Progenitor cell of endocrine pancreas (in vitro differentiated cells): ENCODE measurements around the gene EYS. TPM values are rescaled to one million over a fixed set of nuclear protein-coding genes. Genes with fewer than 3 reads are reported as not detected.

Experiments used
- DNase-seq: peaks from one replicate; pipeline ENCODE4 v3.0.0; 2021; ENCODE audit warnings: low spot score; ENCODE audit not compliant: unreplicated experiment
- H3K27ac Mint-ChIP-seq: 2 replicates; pipeline ENCODE4 v1.8.0; 2021; ENCODE audit warnings: mild to moderate bottlenecking, moderate library complexity, mixed read lengths
- H3K27me3 Mint-ChIP-seq: 2 replicates; pipeline ENCODE4 v1.8.0; 2021; ENCODE audit warnings: mixed read lengths
- H3K36me3 Mint-ChIP-seq: 2 replicates; pipeline ENCODE4 v1.8.0; 2022; ENCODE audit warnings: mixed read lengths; ENCODE audit not compliant: insufficient read depth
- H3K4me1 Mint-ChIP-seq: 2 replicates; pipeline ENCODE4 v1.8.0; 2021; ENCODE audit warnings: low read depth, mixed read lengths
- H3K4me3 Mint-ChIP-seq: 2 replicates; pipeline ENCODE4 v1.8.0; 2021; ENCODE audit warnings: low read depth, mild to moderate bottlenecking, moderate library complexity, mixed read lengths
- H3K9me3 Mint-ChIP-seq: 2 replicates; pipeline ENCODE4 v1.8.0; 2021; ENCODE audit warnings: low read depth, mixed read lengths
- total RNA-seq: library from RNA; stranded (reverse); gene quantifications from 2 replicates; pipeline ENCODE4 v1.2.1, GENCODE V29; 2021
- TF ChIP-seq, protein P1 (sequence below): fragments of 200-600 bp; sonication (generic); IDR thresholded peaks from one replicate; pipeline ENCODE4 v1.5.0; 2021; ENCODE audit warnings: antibody characterized with exemption, mild to moderate bottlenecking; ENCODE audit not compliant: unreplicated experiment

The EYS gene
- total RNA-seq, 1 donor from 2014 or later = 0.46 TPM

- no peak overlapping the region for H3K27ac Mint-ChIP-seq
- no peaks in the 10 kb centered on the region for H3K27me3 Mint-ChIP-seq
- H3K36me3 Mint-ChIP-seq = no peaks in the 10 kb centered on the region
- H3K4me3 Mint-ChIP-seq = no peak overlapping the region
- no peaks in the 10 kb centered on the region for H3K9me3 Mint-ChIP-seq
- H3K4me1 Mint-ChIP-seq = peaks cover 4% of the 10 kb centered on the region
- TF ChIP-seq, protein P1, sequence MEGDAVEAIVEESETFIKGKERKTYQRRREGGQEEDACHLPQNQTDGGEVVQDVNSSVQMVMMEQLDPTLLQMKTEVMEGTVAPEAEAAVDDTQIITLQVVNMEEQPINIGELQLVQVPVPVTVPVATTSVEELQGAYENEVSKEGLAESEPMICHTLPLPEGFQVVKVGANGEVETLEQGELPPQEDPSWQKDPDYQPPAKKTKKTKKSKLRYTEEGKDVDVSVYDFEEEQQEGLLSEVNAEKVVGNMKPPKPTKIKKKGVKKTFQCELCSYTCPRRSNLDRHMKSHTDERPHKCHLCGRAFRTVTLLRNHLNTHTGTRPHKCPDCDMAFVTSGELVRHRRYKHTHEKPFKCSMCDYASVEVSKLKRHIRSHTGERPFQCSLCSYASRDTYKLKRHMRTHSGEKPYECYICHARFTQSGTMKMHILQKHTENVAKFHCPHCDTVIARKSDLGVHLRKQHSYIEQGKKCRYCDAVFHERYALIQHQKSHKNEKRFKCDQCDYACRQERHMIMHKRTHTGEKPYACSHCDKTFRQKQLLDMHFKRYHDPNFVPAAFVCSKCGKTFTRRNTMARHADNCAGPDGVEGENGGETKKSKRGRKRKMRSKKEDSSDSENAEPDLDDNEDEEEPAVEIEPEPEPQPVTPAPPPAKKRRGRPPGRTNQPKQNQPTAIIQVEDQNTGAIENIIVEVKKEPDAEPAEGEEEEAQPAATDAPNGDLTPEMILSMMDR = no peak
- no peak for DNase-seq
Observed at GRCh38 chr6:64507661-64508060, 1199.4 kb downstream of the EYS start.

GRCh38 chr6:64505312-64505711 is 1201.7 kb downstream of the EYS start:
- Mint-ChIP-seq H3K4me1 (peaks cover 7% of the 10 kb centered on the region), H3K27me3 (no peaks in the 10 kb centered on the region), H3K4me3 (no peak overlapping the region), H3K36me3 (no peaks in the 10 kb centered on the region), H3K9me3 (no peaks in the 10 kb centered on the region), H3K27ac (no peak overlapping the region)
- TF ChIP-seq, protein P1 = peak; percentile 67
- DNase-seq = no peak

- Mint-ChIP-seq H3K4me3 (no peak overlapping the region), H3K4me1 (peaks cover 7% of the 10 kb centered on the region), H3K9me3 (no peaks in the 10 kb centered on the region), H3K27ac (peak overlapping the region; percentile 1), H3K36me3 (no peaks in the 10 kb centered on the region), H3K27me3 (no peaks in the 10 kb centered on the region)
- no peak for DNase-seq
- TF ChIP-seq, protein P1 = no peak
Observed at GRCh38 chr6:64504503-64504902, 1202.5 kb downstream of the EYS start.

GRCh38 chr6:64502801-64503200 is 1204.2 kb downstream of the EYS start:
- Mint-ChIP-seq H3K36me3 (no peaks in the 10 kb centered on the region), H3K4me1 (peaks cover 7% of the 10 kb centered on the region), H3K9me3 (no peaks in the 10 kb centered on the region), H3K27me3 (no peaks in the 10 kb centered on the region), H3K27ac (no peak overlapping the region), H3K4me3 (no peak overlapping the region)
- DNase-seq = no peak
- TF ChIP-seq, protein P1 = no peak

GRCh38 chr6:64497634-64498033 is 1209.4 kb downstream of the EYS start:
- TF ChIP-seq, protein P1 = no peak
- no peak for DNase-seq
- Mint-ChIP-seq H3K27ac (no peak overlapping the region), H3K4me3 (no peak overlapping the region), H3K27me3 (peaks cover under 1% of the 10 kb centered on the region), H3K9me3 (no peaks in the 10 kb centered on the region), H3K4me1 (peaks cover 3% of the 10 kb centered on the region), H3K36me3 (no peaks in the 10 kb centered on the region)
